OCI-LY3 (cell line): ENCODE measurements around the gene NEU4.
A peak's percentile ranks its signal among the peaks of the same experiment; 100 is the strongest.
"Not testable (repeated sequence)": the region's sequence is repeated elsewhere in the genome, so short reads cannot be mapped to it uniquely, and the experiment has no call there.

Experiments
- H2AFZ ChIP-seq: fragments of 200-600, 300-600 bp; shearing (Covaris generic); 2 replicates; pipeline ENCODE4 v1.6.0; 2014; ENCODE audit warnings: antibody characterized with exemption, low read depth, low read length
- H3K27ac ChIP-seq: fragments of 200-600, 300-600 bp; sonication (generic); 2 replicates; pipeline ENCODE4 v1.5.1; 2014; ENCODE audit warnings: mild to moderate bottlenecking, low read length, moderate library complexity, mixed read lengths
- H3K27me3 ChIP-seq: fragments of 200-600, 300-600 bp; sonication (generic); 2 replicates; pipeline ENCODE4 v1.6.1; 2014; ENCODE audit warnings: low read depth, low read length, mixed read lengths
- H3K36me3 ChIP-seq: fragments of 200-600, 300-600 bp; sonication (generic); replicated peaks from 2 replicates; pipeline ENCODE3; 2014; ENCODE audit warnings: low read depth, low read length, mixed read lengths
- H3K4me1 ChIP-seq: fragments of 300-600, 200-600 bp; sonication (generic); 2 replicates; pipeline ENCODE4 v1.6.1; 2014; ENCODE audit warnings: low read length, mixed read lengths
- H3K4me2 ChIP-seq: fragments of 200-600, 300-600 bp; sonication (generic); 2 replicates; pipeline ENCODE4 v1.6.1; 2014; ENCODE audit warnings: low read length, mixed read lengths
- H3K4me3 ChIP-seq: fragments of 300-600, 200-600 bp; sonication (generic); 2 replicates; pipeline ENCODE4 v1.5.1; 2014; ENCODE audit warnings: antibody characterized with exemption, mild to moderate bottlenecking, low read length, moderate library complexity
- H3K79me2 ChIP-seq: fragments of 300-600, 200-600 bp; shearing (Covaris generic); 2 replicates; pipeline ENCODE4 v1.6.1; 2014; ENCODE audit warnings: mild to moderate bottlenecking, low read length, mixed read lengths
- H3K9ac ChIP-seq: fragments of 300-600, 200-600 bp; shearing (Covaris generic); 2 replicates; pipeline ENCODE4 v1.6.0; 2014; ENCODE audit warnings: mild to moderate bottlenecking, low read length, moderate library complexity
- H3K9me3 ChIP-seq: fragments of 200-600, 300-600 bp; shearing (Covaris generic); 2 replicates; pipeline ENCODE4 v1.6.1; 2014; ENCODE audit warnings: low read length, mixed read lengths; ENCODE audit not compliant: insufficient read depth
- H4K20me1 ChIP-seq: fragments of 200-600, 300-600 bp; sonication (generic); 2 replicates; pipeline ENCODE4 v1.6.1; 2016; ENCODE audit warnings: low read length, mixed read lengths; ENCODE audit not compliant: insufficient read depth
- EZH2phosphoT487 ChIP-seq: fragments of 200-600 bp; shearing (Covaris generic); IDR thresholded peaks from 2 replicates; pipeline ENCODE4 v1.6.1; 2018; ENCODE audit warnings: antibody characterized with exemption, mixed run types, low read depth
- TF ChIP-seq, protein P1 (sequence below): fragments of 200-600, 300-600 bp; sonication (generic); IDR thresholded peaks from 2 replicates; pipeline ENCODE4 v1.5.1; 2014; ENCODE audit warnings: antibody characterized with exemption, low read length, low read depth

The NEU4 gene

DNA sequence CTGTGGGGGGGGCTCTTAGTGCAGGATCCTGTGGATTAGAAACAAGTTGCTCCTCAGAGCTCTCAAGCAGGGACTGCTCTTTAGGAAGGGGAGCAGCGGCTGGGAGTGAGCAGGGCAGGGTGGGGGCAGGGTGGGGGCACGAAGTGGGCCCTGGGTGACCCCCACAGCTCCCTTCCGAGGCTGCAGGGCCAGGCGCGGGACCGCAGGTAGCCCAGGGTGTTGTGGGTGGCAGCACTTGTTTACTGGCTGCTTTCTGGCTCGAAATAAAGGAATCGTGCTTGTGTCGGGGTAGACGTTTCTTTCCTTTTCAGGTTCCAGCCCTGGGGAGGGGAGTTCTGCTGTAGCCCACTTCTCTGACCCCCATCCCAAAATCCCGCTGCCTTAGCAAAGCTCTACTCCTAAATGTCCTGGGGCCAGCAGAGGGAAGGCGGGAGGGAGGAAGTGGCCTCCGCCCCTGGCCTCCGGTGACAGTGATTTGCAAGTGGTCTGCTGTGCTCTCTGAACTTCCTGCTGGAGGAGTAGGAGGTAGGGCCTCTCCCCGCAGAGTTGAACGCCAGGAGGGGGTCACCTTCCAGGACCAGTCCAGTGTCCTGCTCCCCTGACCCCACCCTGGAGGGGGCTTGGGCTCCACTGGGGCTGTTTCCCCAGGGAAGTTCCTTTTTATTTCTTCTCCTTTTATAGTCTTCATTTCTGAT, 8.3 kb downstream of the NEU4 start:
- H3K4me3 ChIP-seq, result no peak overlapping the region
- H3K27ac ChIP-seq, result no peak overlapping the region
- no peaks in the 10 kb centered on the region for H4K20me1 ChIP-seq
- no peaks in the 10 kb centered on the region for H3K9me3 ChIP-seq
- H3K27me3 ChIP-seq, result no peaks in the 10 kb centered on the region
- peak overlapping the region; percentile 22; the same call in 1 of the 2 replicates for H3K4me2 ChIP-seq
- TF ChIP-seq, protein P1, sequence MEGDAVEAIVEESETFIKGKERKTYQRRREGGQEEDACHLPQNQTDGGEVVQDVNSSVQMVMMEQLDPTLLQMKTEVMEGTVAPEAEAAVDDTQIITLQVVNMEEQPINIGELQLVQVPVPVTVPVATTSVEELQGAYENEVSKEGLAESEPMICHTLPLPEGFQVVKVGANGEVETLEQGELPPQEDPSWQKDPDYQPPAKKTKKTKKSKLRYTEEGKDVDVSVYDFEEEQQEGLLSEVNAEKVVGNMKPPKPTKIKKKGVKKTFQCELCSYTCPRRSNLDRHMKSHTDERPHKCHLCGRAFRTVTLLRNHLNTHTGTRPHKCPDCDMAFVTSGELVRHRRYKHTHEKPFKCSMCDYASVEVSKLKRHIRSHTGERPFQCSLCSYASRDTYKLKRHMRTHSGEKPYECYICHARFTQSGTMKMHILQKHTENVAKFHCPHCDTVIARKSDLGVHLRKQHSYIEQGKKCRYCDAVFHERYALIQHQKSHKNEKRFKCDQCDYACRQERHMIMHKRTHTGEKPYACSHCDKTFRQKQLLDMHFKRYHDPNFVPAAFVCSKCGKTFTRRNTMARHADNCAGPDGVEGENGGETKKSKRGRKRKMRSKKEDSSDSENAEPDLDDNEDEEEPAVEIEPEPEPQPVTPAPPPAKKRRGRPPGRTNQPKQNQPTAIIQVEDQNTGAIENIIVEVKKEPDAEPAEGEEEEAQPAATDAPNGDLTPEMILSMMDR, result no peak
- no peak for TF ChIP-seq EZH2phosphoT487
- no peak overlapping the region for H3K9ac ChIP-seq
- no peaks in the 10 kb centered on the region for H3K79me2 ChIP-seq
- no peak overlapping the region for H2AFZ ChIP-seq
- H3K36me3 ChIP-seq, result no peaks in the 10 kb centered on the region
- peaks cover 8% of the 10 kb centered on the region for H3K4me1 ChIP-seq

DNA sequence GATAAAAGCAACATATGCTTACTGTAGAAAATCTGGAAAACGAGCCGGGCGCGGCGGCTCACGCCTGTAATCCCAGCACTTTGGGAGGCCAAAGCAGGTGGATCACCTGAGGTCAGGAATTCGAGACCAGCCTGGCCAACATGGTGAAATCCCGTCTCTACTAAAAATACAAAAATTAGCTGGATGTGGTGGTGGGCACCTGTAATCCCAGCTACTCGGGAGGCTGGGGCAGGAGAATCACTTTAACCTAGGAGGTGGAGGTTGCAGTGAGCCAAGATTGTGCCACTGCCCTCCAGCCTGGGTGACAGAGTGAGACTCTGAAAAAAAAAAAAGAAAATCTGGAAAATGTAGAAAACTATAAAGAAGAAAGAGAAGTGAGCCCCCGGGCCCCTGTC, 8.8 kb downstream of the NEU4 start:
- H3K27me3 ChIP-seq, H3K4me2 ChIP-seq, H3K9ac ChIP-seq, H3K4me3 ChIP-seq, H4K20me1 ChIP-seq, H3K27ac ChIP-seq, H3K36me3 ChIP-seq, H3K79me2 ChIP-seq, H2AFZ ChIP-seq, H3K4me1 ChIP-seq, H3K9me3 ChIP-seq: not testable (repeated sequence)

DNA sequence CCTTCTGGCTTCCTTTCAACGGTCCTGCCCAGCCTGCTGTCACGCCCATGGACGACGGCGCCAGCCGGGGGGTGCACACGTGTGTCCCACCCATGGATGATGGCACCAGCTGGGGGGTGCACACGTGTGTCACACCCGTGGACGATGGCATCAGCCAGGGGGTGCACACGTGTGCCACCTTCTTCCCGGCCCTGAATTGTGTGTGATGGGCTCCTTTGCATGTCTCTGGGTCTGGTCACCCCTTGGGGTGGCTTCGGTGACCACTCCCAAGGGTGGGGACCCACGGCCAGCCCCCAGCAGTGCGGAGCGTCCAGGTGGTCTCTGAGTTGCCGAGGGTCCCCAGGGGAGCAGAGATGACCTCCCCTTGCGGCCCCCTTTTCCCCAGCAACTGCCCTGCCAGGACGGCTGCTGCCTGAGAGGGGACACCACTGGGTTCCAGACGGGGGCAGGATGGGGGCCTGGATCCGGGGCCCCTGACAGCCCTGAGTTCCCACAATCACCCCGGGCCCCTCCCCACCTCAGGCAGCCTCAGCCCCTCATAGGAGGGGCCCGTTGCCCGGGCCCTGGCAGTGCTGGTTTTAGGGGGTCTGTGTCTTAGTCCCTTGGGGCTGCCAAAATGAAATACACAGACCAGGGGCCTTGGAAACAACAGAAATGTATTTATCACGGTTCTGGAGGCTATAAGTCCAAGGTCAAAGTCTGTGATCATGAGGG, 9.4 kb downstream of the NEU4 start:
- Histone ChIP-seq H3K4me1 (peaks cover 7% of the 10 kb centered on the region), H3K4me2 (no peak overlapping the region), H4K20me1 (no peaks in the 10 kb centered on the region), H3K9me3 (no peaks in the 10 kb centered on the region), H3K27ac (no peak overlapping the region), H3K4me3 (no peak overlapping the region), H3K36me3 (no peaks in the 10 kb centered on the region), H3K9ac (no peak overlapping the region), H3K79me2 (no peaks in the 10 kb centered on the region), H3K27me3 (no peaks in the 10 kb centered on the region), H2AFZ (no peak overlapping the region)
- TF ChIP-seq, protein P1, result no peak
- no peak for TF ChIP-seq EZH2phosphoT487

GRCh38 chr2:241818943-241819270, 9.9 kb downstream of the NEU4 start:
- Histone ChIP-seq H3K9ac (no peak overlapping the region), H3K4me2 (no peak overlapping the region), H3K27me3 (no peaks in the 10 kb centered on the region), H3K4me3 (no peak overlapping the region), H3K79me2 (no peaks in the 10 kb centered on the region), H3K9me3 (no peaks in the 10 kb centered on the region), H3K4me1 (peaks cover 2% of the 10 kb centered on the region), H2AFZ (no peak overlapping the region), H3K36me3 (no peaks in the 10 kb centered on the region), H3K27ac (no peak overlapping the region), H4K20me1 (no peaks in the 10 kb centered on the region)
- TF ChIP-seq, protein P1, result no peak
- no peak for TF ChIP-seq EZH2phosphoT487

- H3K9ac ChIP-seq, H3K9me3 ChIP-seq, H3K4me1 ChIP-seq, H4K20me1 ChIP-seq, H3K27me3 ChIP-seq, H3K4me3 ChIP-seq, H3K79me2 ChIP-seq, H3K27ac ChIP-seq, H2AFZ ChIP-seq, H3K36me3 ChIP-seq, H3K4me2 ChIP-seq: not testable (repeated sequence)
Measured at GRCh38 chr2:241819947-241820624, 11.1 kb downstream of the NEU4 start.
